Adrenal gland (tissue), 5 donors: ENCODE data around the gene DOCK6.

Source experiments
- POLR2A ChIP-seq, 2 donors: fragments of 450-650 bp; IDR thresholded peaks; one replicate each; pipeline ENCODE4 v1.6.1; 2017; ENCODE audit warnings: antibody characterized with exemption in 2 of 2, mild to moderate bottlenecking in 2 of 2, moderate library complexity in 1 of 2
- TF ChIP-seq, protein P1 (sequence below), 6 experiments: fragments of 450-650 bp in 4 of 6; fragments of 200-600 bp in 2 of 6; sonication (generic) in 1 of 6; IDR thresholded peaks; 1 replicate in 5 of 6; 2 replicates in 1 of 6; pipeline versions ENCODE4 v1.5.1 to v1.8.0; 2016 to 2021; ENCODE audit warnings: antibody characterized with exemption in 6 of 6, mild to moderate bottlenecking in 2 of 6, moderate library complexity in 1 of 6
- donor health status: DM: no; HTN: no; CAD: no.

DNA sequence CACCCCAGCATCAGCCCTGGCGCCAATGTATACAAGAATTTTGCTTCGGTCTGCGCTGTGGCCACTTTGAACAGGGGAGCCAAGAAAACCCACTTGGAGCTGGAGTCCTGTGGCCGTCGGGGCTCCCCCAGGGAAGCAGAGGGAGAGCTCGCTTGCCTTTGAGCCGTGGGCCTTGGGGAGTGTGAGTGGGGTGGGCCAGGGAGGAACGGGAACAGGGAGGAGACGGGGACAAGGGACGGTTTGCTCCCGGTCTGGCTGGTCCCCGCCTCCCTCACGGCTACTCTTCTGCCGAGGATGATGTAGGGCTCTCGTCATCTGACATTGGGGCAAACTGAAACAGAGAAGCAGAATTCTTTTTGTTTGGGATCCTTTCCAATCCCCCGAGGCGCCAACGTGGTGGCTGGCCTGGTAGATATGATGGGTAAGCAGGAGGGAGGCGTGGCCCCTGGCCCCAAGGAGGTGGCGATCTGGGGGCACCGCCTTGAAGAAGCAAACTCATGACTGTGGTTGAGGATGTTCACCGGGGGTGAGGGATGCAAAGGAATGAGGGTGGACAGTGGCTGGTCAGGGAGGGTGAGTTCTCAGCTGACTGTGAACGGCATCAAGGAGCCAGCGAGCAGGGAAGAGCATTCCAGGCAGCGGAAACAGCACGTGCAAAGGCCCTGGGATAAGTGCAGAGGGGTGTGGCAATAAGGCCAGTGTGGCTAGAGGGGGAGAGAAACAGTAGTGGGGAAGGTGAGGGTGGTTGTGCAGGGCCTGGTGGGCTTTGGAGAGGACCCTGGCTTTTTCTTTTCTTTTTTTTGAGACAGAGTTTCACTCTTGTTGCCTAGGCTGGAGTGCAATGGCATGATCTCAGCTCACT, 95.8 kb downstream of the DOCK6 start:
- TF ChIP-seq, protein P1, sequence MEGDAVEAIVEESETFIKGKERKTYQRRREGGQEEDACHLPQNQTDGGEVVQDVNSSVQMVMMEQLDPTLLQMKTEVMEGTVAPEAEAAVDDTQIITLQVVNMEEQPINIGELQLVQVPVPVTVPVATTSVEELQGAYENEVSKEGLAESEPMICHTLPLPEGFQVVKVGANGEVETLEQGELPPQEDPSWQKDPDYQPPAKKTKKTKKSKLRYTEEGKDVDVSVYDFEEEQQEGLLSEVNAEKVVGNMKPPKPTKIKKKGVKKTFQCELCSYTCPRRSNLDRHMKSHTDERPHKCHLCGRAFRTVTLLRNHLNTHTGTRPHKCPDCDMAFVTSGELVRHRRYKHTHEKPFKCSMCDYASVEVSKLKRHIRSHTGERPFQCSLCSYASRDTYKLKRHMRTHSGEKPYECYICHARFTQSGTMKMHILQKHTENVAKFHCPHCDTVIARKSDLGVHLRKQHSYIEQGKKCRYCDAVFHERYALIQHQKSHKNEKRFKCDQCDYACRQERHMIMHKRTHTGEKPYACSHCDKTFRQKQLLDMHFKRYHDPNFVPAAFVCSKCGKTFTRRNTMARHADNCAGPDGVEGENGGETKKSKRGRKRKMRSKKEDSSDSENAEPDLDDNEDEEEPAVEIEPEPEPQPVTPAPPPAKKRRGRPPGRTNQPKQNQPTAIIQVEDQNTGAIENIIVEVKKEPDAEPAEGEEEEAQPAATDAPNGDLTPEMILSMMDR (IDR thresholded peaks at IDR 0.05): no peak
- no peak for TF ChIP-seq POLR2A (IDR thresholded peaks at IDR 0.05)
